Smooth muscle cell (in vitro differentiated cells): Measurements from ENCODE around the gene PLCG2. TPM values are rescaled to one million over a fixed set of nuclear protein-coding genes. Genes with fewer than 3 reads are reported as not detected.

Source experiments
- DNase-seq: peaks from one replicate; lab custom pipeline; 2025; ENCODE audit not compliant: unreplicated experiment; lab: John Stamatoyannopoulos, UW
- H2AFZ ChIP-seq: fragments of 200-600 bp; sonication (generic); 2 replicates; pipeline ENCODE4 v1.6.0; 2016; ENCODE audit warnings: antibody characterized with exemption, low read depth, mild to moderate bottlenecking
- H3F3A ChIP-seq: fragments of 200-600 bp; sonication (generic); 2 replicates; pipeline ENCODE4 v1.6.0; 2017; ENCODE audit warnings: antibody characterized with exemption, low read depth
- H3K27ac ChIP-seq: fragments of 200-600 bp; sonication (generic); 2 replicates; pipeline ENCODE4 v1.5.1; 2016; ENCODE audit warnings: low read depth, mild to moderate bottlenecking
- H3K27me3 ChIP-seq: fragments of 200-600 bp; sonication (generic); 2 replicates; pipeline ENCODE4 v1.6.1; 2016; ENCODE audit warnings: low read depth, mild to moderate bottlenecking
- H3K36me3 ChIP-seq: fragments of 200-600 bp; sonication (generic); 2 replicates; pipeline ENCODE4 v1.5.1; 2016; ENCODE audit warnings: low read depth
- H3K4me1 ChIP-seq: fragments of 200-600 bp; sonication (generic); 2 replicates; pipeline ENCODE4 v1.5.1; 2016; ENCODE audit warnings: low read depth
- H3K4me2 ChIP-seq: fragments of 200-600 bp; sonication (generic); 2 replicates; pipeline ENCODE4 v1.6.0; 2016; ENCODE audit warnings: mild to moderate bottlenecking
- H3K4me3 ChIP-seq: fragments of 200-600 bp; sonication (generic); 2 replicates; pipeline ENCODE4 v1.5.1; 2016; ENCODE audit warnings: mild to moderate bottlenecking
- H3K79me2 ChIP-seq: fragments of 200-600 bp; sonication (generic); 2 replicates; pipeline ENCODE4 v1.6.0; 2016; ENCODE audit warnings: low read depth, mild to moderate bottlenecking
- H3K9ac ChIP-seq: fragments of 200-600 bp; sonication (generic); 2 replicates; pipeline ENCODE4 v1.6.0; 2016; ENCODE audit warnings: low read depth
- H3K9me3 ChIP-seq: fragments of 200-600 bp; sonication (generic); replicated peaks from 2 replicates; pipeline ENCODE4 v1.5.1; 2016; ENCODE audit warnings: low read depth
- H4K20me1 ChIP-seq: fragments of 200-600 bp; sonication (generic); 2 replicates; pipeline ENCODE4 v1.6.0; 2016; ENCODE audit warnings: low read depth
- WGBS: methylation state at CpG from one replicate; pipeline ENCODE4 v1.1.7; 2016; ENCODE audit warnings: low lambda C conversion rate; 5-methylcytosine and 5-hydroxymethylcytosine counted together
- polyA plus RNA-seq: library from polyadenylated mRNA; unstranded; fragments of >200 nt; fragmentation: Nextera tagmentation; extraction: Ambion mirVana; gene quantifications from 2 replicates; pipeline ENCODE4 v1.2.1, GENCODE V29; 2016
- total RNA-seq: library from RNA; depleted of rRNA; stranded (reverse); fragments of >200 nt; gene quantifications from 2 replicates; pipeline ENCODE4 v1.2.3, GENCODE V29; 2014
- TF ChIP-seq, protein P1 (sequence below): fragments of 200-600 bp; sonication (generic); IDR thresholded peaks from 2 replicates; pipeline ENCODE4 v1.5.1; 2017; ENCODE audit warnings: borderline replicate concordance, mild to moderate bottlenecking, antibody characterized with exemption; ENCODE audit not compliant: insufficient read depth, poor library complexity, severe bottlenecking

PLCG2 gene
- total and polyA plus RNA-seq, 2 experiments from 2014 or later, result 1.7 TPM; not detected in 1

DNA sequence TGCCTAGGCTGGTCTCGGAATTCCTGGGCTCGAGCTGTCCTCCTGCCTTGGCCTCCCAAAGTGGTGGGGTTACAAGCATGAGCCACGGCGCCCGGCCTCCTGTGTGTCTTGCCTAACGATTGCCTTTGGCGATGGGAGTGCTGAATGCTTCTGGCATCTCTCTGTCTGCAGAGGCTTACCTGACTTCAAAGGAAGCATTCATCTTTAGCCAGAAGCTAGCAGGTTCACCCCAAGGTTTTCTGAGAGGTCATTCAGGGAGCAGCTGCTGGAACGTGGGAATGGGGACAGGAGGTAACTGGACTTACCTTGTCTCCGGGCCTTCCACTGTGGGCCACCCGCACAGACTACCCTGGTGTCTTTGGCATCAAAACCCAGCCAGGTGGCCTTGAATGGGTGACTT lies 54.7 kb downstream of the PLCG2 start:
- H3K27ac ChIP-seq, result no peak overlapping the region
- TF ChIP-seq, protein P1, sequence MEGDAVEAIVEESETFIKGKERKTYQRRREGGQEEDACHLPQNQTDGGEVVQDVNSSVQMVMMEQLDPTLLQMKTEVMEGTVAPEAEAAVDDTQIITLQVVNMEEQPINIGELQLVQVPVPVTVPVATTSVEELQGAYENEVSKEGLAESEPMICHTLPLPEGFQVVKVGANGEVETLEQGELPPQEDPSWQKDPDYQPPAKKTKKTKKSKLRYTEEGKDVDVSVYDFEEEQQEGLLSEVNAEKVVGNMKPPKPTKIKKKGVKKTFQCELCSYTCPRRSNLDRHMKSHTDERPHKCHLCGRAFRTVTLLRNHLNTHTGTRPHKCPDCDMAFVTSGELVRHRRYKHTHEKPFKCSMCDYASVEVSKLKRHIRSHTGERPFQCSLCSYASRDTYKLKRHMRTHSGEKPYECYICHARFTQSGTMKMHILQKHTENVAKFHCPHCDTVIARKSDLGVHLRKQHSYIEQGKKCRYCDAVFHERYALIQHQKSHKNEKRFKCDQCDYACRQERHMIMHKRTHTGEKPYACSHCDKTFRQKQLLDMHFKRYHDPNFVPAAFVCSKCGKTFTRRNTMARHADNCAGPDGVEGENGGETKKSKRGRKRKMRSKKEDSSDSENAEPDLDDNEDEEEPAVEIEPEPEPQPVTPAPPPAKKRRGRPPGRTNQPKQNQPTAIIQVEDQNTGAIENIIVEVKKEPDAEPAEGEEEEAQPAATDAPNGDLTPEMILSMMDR, result no peak
- H3K27me3 ChIP-seq, result no peaks in the 10 kb centered on the region
- no peak overlapping the region for H3K4me2 ChIP-seq
- no peak overlapping the region for H3K4me3 ChIP-seq
- H3K4me1 ChIP-seq, result no peaks in the 10 kb centered on the region
- no peak for DNase-seq
- H3K36me3 ChIP-seq, result no peaks in the 10 kb centered on the region
- no peaks in the 10 kb centered on the region for H4K20me1 ChIP-seq
- no peak overlapping the region for H3K9ac ChIP-seq
- no peaks in the 10 kb centered on the region for H3K79me2 ChIP-seq
- no peaks in the 10 kb centered on the region for H3F3A ChIP-seq
- H2AFZ ChIP-seq, result no peak overlapping the region
- no peaks in the 10 kb centered on the region for H3K9me3 ChIP-seq
- WGBS, result 85% methylated on average over 10 of the region's 10 CpGs

DNA sequence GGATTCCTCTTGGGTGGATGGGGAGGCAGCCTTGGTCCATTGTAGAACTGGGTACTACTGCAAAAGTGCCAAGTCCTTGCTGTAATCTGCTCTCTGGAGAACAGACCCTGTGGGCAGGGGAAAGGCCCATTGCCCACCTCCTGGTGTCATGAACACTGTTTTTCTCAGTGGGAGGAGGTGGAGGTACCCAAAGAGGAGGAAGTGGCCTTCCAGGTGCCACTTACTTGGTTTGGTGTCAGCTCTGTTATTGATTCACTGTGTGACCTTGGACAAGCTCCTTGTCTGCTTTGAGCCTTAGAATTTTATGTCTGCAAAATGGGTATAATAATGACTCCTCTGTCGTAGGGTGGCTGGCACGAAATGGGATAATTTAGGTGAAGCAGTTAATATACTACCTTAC lies 55.8 kb downstream of the PLCG2 start:
- 88% methylated on average over 2 of the region's 2 CpGs for WGBS

DNA sequence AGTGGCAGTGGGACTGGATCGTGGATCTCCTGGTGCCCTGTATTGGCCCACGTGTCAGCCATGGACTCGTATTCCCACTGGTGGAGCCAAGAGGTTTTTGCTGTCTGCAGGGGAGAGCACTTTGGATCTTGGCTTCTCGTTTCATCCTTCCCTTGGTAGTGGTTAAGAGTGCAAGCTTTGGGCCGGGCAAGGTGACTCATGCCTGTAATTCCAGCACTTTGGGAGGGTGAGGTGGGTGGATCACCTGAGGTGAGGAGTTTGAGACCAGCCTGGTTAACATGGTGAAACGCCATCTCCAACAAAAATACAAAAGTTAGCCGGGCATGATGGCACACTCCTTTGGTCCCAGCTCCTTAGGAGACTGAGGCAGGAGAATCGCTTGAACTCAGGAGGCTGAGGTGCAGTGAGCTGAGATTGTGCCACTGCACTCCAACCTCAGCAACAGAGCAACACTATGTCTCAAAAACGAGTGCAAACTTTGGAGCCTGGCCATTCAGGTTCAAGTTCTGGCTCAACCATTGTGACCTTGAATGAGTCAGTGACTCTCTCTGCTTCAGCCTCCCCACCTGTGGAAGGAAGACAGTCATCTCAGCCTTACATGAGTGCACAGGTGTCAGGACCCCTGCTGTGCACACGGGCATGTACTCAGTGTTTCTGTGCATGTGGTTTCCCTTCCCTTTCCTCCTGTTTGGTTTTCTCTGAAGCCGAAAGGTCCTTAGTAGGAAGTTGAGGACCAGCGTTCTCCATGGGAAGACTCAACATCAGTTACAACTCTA lies 57.4 kb downstream of the PLCG2 start:
- no peak overlapping the region for H3K4me3 ChIP-seq
- H3K9ac ChIP-seq, result no peak overlapping the region
- no peaks in the 10 kb centered on the region for H3F3A ChIP-seq
- H4K20me1 ChIP-seq, result no peaks in the 10 kb centered on the region
- no peak overlapping the region for H2AFZ ChIP-seq
- TF ChIP-seq, protein P1, result no peak
- H3K4me1 ChIP-seq, result no peaks in the 10 kb centered on the region
- H3K9me3 ChIP-seq, result no peaks in the 10 kb centered on the region
- no peak for DNase-seq
- no peaks in the 10 kb centered on the region for H3K36me3 ChIP-seq
- H3K4me2 ChIP-seq, result no peak overlapping the region
- H3K27ac ChIP-seq, result no peak overlapping the region
- no peaks in the 10 kb centered on the region for H3K27me3 ChIP-seq
- WGBS, result 89% methylated on average over 12 of the region's 12 CpGs
- H3K79me2 ChIP-seq, result no peaks in the 10 kb centered on the region

More for the DNA sequence above, 55.8 kb downstream of the PLCG2 start:
- no peak for DNase-seq
- Histone ChIP-seq H4K20me1 (no peaks in the 10 kb centered on the region), H3K27me3 (no peaks in the 10 kb centered on the region), H3K27ac (no peak overlapping the region), H3K4me1 (no peaks in the 10 kb centered on the region), H3K36me3 (no peaks in the 10 kb centered on the region), H3K9me3 (no peaks in the 10 kb centered on the region), H3F3A (no peaks in the 10 kb centered on the region), H3K4me3 (no peak overlapping the region), H3K4me2 (no peak overlapping the region), H3K9ac (no peak overlapping the region), H3K79me2 (no peaks in the 10 kb centered on the region), H2AFZ (no peak overlapping the region)
- TF ChIP-seq, protein P1, result no peak

DNA sequence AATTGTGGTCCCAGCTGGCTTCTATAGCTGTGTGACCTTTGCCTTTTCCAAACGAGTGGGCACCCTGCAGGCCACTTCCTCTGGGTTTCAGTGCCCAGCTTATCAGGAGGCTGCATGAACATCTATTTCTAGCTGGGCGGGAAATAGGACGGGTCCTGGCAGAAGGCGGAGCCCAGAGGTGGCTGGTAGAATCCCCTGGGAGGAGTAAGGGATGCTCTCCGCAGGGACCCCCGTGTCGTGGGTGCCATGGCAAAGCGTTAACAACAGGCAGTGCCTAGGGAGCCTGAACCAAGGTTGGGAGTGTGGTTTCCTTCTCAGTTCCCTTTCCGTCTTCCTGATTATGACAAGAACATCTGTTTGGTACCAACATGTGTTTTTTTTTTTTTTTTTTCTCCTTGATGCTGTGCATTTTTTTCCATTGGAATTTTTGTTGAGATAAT lies 58.2 kb downstream of the PLCG2 start:
- no peak for DNase-seq
- Histone ChIP-seq H3K27me3 (no peaks in the 10 kb centered on the region), H3K4me2 (no peak overlapping the region), H3K4me1 (no peaks in the 10 kb centered on the region), H2AFZ (no peak overlapping the region), H3K9me3 (no peaks in the 10 kb centered on the region), H3K36me3 (no peaks in the 10 kb centered on the region), H3K79me2 (no peaks in the 10 kb centered on the region), H3K9ac (no peak overlapping the region), H3K4me3 (no peak overlapping the region), H4K20me1 (no peaks in the 10 kb centered on the region), H3K27ac (no peak overlapping the region), H3F3A (no peaks in the 10 kb centered on the region)
- TF ChIP-seq, protein P1, result no peak
- WGBS, result 83% methylated on average over 9 of the region's 9 CpGs
